GM23338 (cell line): ENCODE data around the gene PTGDS.

Source experiments
- CREB1 ChIP-seq: fragments of 250-450 bp; sonication (Bioruptor Pico); IDR thresholded peaks from 2 replicates; pipeline ENCODE4 v1.5.0; 2020; ENCODE audit warnings: low read depth, mild to moderate bottlenecking, moderate library complexity
- EZH2 ChIP-seq: fragments of 200-600 bp; sonication (generic); IDR thresholded peaks from one replicate; pipeline ENCODE4 v1.8.0; 2017; ENCODE audit warnings: antibody characterized with exemption, mild to moderate bottlenecking, low read depth; ENCODE audit not compliant: unreplicated experiment
- REST ChIP-seq: IDR thresholded peaks from one replicate; pipeline ENCODE4 v1.6.1; 2018; ENCODE audit warnings: antibody characterized with exemption; ENCODE audit not compliant: unreplicated experiment
- TF ChIP-seq, protein P1 (sequence below), 2 experiments: fragments of 200-600 bp in 1 of 2; sonication (generic) in 1 of 2; conservative IDR thresholded peaks; 2 replicates each; pipeline versions ENCODE4 v1.5.1 to v1.6.1; 2016 to 2017; ENCODE audit warnings: antibody characterized with exemption in 2 of 2, low read depth in 2 of 2, mild to moderate bottlenecking in 2 of 2, moderate library complexity in 1 of 2

- TF ChIP-seq, protein P1, sequence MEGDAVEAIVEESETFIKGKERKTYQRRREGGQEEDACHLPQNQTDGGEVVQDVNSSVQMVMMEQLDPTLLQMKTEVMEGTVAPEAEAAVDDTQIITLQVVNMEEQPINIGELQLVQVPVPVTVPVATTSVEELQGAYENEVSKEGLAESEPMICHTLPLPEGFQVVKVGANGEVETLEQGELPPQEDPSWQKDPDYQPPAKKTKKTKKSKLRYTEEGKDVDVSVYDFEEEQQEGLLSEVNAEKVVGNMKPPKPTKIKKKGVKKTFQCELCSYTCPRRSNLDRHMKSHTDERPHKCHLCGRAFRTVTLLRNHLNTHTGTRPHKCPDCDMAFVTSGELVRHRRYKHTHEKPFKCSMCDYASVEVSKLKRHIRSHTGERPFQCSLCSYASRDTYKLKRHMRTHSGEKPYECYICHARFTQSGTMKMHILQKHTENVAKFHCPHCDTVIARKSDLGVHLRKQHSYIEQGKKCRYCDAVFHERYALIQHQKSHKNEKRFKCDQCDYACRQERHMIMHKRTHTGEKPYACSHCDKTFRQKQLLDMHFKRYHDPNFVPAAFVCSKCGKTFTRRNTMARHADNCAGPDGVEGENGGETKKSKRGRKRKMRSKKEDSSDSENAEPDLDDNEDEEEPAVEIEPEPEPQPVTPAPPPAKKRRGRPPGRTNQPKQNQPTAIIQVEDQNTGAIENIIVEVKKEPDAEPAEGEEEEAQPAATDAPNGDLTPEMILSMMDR (conservative IDR thresholded peaks at IDR 0.05; ENCODE audit: low read depth in 2 of 2) = no peak
- TF ChIP-seq CREB1 (CRISPR knock-in tag) (no peak), EZH2 (no peak), REST (no peak)
Observed at GRCh38 chr9:137014166-137014565, 36.9 kb downstream of the PTGDS start.
